HCEC 1CT (cell line): ENCODE results near the gene PSORS1C2.
"Not testable (repeated sequence)": the region's sequence is repeated elsewhere in the genome, so short reads cannot be mapped to it uniquely, and the experiment has no call there.

ENCODE experiments used
- DNase-seq: peaks from one replicate; pipeline ENCODE4 v3.0.0-alpha.2; 2017

Gene PSORS1C2

DNA sequence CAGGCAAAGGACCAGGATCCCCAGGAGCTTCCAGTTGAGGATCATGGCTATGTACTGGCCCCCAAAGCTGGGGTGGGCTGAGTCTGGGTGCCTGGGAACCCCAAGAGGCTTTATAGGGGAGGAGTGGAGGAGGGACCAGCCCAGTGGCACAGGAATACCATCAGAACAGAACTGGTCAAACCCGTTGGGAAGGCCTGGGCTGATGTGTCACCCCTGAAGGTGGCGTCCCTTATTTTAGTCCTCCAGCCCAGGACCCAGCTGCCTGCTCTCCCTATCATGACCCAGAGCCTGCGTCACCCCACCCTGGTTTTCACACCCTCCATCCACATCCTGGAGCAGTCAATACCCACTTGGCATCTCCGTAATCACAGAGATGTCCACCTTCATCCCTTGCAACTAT, at the start of gene PSORS1C2:
PSORS1C2 (minus strand) TSS at position 85 of the 400 bp plus-strand sequence; CDS start at position 45, 40 bp downstream.
- DNase-seq = no peak

DNA sequence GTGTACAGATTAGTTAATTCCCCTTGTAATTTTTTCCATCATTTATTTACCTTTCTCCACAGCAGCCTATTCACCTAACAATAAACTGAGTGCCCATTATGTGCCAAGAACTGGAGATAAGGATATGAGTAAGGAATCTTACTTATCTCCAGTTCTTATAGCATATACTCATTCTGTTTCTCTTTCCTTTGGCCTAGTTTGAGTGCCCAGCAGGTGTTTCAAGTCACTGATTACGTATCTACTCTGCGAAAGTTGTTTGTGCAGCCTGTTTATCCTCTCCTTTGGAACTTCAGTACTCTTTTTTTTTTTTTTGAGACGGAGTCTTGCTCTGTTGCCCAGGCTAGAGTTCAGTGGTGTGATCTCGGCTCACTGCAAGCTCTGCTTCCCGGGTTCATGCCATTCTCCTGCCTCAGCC, 48.9 kb upstream of the PSORS1C2 start:
- no peak for DNase-seq

DNA sequence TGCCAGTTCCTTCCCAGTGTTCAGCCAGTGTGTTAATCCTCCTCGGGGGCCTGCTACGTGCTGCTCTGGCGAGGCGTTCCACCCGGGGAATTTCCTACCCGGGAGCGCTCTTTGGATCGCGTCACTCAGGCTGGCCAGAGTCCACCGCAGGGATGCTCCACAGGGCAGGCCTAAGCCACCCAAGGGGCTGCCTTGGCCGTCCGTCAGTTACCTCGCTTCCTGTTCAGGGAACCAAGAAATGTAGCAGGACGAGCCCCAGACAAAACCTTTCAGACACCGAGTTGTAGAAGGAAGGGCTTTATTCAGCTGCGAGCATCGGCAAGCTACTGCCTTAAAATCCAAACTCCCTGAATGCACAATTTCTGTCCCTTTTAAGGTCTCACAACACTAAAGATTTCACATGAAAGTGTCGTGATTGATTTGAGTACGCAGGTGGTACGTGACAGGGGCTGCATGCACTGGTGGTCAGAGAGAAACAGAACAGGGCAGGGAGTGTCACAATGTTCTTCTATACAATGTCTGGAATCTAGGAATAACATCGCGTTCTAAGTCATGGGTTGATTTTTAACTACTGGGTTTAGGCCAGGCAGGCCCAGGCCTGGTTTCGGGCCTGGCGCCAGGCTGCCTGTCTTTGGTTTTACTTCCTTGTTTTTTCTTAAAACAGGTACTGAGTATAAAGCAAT, 47.3 kb upstream of the PSORS1C2 start:
- DNase-seq = no peak

DNA sequence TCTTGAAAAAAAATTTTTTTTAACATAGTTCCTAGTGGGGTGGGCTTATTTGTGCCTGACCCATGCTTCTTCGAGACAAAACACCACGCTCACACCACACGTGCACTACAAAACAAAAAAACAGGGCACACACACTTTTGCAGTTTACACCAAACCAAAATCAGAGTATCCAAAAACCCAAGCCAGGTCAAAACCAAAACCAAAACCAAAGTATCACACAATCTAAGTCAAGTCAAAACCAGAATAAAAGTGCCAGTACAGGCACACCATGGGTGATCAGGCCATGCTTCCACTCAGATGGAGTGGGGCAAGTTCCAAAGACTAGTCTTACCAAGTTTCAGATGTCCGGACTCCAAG, 46.8 kb upstream of the PSORS1C2 start:
- DNase-seq = not testable (repeated sequence)

DNA sequence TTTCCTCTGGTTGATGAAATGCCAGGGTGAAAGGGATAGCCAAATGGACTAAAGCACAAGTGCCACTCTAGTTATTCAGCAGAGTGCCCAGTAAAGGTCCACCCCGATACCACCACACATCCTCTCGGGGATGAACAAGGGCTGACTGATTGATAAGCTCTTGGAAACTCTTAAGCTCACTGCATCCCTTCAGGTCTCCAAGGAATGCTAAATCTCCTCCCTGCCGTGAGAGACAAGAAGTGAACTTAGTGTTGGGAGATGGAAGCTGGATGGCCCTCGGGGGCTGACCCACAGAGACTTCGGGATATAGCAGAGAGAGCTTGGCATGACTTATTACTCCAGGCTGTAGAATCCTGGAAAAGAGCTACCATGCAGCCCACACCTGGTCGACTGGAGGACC, 45.0 kb upstream of the PSORS1C2 start:
- DNase-seq = not testable (repeated sequence)

DNA sequence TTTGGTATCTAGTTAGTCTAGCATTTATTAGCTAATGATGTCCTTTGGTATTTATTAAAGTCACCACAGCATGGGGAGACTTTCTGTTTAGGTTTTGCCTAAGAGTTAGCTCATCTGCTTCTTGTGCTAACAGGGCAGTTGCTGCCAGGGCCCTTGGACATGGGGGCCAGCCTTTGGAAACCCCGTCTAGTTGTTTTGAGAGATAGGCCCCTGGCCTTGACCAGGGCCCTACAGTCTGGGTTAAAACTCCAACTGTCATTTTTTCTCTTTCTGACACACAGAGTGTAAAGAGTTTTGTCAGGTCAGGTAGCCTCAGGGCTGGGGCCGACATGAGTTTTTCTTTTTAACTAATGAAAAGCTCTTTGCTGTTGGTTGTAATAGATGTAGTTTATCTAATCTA, 44.4 kb upstream of the PSORS1C2 start:
- not testable (repeated sequence) for DNase-seq

DNA sequence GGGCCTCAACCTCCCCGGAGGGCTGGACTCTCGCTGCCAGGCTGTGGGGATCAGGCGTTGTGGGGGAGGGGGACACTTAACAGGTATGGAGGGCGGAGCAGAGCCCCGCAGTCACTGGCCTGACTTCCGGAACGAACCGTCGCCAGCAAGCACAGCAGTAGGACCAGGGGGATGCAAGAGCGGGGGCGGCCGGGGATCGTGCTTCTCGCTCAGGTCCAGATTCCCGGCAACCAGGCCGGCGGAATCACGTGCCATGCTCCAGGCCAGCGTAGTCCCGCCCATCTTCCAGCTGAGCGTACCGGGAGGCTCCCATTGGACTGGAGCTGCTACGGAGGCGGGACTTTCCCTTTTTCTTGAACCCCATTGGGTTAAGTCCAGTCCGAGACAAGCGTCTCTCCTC, 41.6 kb upstream of the PSORS1C2 start:
- peak; percentile 77 for DNase-seq

DNA sequence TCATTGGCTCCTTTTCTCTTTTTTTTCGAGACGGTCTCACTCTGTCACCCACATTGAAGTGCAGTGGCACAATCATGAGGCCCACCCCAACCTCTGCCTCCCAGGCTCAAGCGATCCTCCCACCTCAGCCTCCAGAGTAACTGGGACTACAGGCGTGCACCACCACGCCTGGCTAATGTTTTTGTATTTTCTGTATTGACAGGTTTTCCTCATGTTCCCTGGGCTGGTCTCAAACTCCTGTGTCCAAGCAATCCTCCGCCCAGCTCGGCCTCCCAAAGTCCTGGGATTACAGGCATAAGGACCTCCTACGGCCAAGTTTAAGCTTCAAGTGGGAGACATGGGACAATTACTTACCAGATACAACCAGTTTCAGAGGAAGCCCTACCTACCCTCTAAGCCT, 41.0 kb upstream of the PSORS1C2 start:
- no peak for DNase-seq

DNA sequence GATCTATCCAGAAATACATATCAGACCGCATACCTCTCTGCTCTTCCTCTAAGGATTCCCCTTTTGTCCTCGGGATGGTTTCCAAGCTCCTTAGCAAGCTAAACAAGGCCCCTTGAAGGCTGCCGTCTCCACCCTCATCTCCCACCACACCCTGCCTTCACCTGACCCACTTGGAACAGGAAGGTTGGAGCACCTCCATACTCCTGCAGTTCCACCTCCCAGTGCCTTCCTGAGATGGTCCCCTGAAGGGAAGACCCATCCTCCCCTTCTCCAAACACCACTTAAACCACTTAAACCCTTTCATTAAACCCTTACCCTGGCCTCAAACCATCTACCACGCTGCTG, 40.1 kb upstream of the PSORS1C2 start:
- no peak for DNase-seq

DNA sequence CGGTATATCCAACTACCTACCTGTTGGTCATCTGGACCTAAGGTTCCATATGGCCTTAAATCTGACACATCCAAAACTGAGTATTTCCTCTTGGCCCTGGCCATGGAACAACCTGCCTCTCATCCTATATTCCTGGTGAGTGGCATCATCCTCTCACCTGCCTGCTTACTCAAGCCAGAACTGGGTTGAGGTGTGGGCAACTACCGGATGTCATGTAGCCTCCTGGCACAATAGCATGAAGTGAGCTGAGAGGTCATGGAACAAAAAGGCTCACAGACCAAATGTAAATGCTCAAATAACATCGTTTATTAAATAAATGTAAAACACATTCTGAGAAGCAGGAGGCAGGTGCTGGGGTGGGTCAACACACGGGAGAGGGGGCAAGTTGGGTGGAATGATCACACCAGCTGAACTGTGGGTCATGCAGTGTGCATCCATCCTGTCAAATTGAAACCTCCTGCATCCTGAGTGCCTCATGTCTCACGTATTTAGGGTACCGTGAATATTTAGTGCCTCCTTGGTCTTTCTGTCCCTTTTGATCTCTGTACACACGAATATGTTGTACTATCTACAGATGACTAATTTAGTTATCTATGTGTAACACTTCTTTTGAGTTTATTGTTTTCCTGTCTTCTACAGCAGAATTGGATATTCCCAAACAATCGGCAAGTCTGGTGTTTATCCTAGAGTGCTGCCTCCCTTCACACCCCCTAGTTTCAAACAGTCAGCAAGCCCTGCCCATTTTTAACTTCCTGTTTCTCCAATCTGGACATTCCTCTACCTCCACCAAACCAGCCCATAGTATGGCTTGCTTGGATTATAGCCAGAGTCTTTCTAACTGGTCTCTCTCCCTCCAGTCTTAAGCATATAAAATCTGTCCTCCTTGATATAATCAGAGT, 39.5 kb upstream of the PSORS1C2 start:
- DNase-seq = peak; percentile 16

DNA sequence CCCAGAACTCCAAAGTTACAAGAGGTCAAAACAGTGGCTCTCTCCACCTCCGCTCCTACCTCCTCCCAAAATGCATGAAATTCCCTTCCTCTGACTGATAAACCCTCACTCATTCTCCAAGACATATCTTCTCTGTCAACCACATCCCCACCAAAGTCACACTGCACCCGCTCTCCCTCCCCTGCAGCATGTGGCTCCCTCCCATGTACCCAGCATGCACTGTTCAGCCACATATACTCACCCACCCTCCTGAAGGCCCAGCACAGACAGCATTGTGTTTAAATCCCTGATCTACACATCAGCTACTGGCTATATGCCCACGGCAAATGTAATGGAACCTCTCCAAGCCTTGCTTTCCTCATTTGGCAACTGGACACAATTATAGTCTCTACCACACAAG, 37.1 kb upstream of the PSORS1C2 start:
- peak; percentile 70 for DNase-seq

DNA sequence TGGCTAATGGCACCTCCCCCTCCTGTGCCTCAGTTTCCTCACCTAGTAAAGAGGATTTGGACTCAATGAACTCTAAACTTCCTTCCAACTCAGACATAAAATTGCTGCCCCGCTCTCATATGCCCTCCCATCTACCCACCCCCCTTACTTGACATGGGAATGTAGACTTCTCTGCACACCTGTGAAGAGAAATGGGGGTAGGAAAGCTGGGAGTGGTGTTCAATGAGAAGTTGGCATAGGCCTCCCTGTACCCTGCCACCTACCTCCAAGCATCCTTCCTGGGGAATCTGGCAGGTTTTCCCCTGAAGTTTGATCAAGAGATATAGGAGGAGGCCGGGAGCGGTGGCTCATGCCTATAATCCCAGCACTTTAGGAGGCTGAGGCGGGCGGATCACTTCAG, 35.5 kb upstream of the PSORS1C2 start:
- no peak for DNase-seq

DNA sequence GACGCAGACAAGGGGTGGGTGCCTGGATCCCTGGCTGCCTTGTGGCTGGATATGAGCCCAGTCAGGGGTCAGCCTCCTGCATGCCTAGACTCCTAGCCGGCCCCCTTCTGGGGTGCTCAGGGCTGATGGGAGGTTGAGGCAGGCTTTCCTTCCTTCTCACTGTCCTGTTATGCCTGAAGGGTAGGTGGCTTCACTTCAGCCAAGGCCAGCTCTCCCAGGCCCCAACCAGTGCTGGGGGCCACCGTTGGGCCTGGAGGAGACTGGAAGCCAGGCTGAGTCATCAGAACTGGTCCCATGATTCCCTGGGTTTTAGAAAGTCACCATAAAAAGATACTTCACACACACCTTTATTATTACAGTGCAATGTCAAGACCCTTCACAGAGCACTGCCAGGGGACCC, 34.5 kb upstream of the PSORS1C2 start:
- DNase-seq = no peak

DNA sequence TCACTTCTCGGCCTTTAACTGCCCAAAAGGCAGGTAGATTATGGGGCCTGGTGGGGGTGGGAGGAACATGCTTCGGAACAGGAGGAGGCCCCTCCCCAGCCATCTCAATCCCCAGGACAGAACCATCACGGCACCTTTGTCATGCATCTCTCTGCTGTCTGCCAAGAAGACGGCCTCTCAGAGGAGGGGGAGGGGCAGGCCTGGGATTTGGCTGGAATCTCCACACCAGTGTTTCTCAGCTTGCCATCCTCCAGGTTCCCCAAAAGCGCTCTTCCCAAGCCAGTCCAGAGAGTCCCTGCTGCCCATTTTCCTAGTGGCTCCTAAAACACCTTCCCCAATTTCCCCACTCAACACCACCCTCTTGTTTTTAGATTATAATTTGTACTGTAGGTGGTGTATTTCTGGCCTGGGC, 34.1 kb upstream of the PSORS1C2 start:
- DNase-seq = no peak

DNA sequence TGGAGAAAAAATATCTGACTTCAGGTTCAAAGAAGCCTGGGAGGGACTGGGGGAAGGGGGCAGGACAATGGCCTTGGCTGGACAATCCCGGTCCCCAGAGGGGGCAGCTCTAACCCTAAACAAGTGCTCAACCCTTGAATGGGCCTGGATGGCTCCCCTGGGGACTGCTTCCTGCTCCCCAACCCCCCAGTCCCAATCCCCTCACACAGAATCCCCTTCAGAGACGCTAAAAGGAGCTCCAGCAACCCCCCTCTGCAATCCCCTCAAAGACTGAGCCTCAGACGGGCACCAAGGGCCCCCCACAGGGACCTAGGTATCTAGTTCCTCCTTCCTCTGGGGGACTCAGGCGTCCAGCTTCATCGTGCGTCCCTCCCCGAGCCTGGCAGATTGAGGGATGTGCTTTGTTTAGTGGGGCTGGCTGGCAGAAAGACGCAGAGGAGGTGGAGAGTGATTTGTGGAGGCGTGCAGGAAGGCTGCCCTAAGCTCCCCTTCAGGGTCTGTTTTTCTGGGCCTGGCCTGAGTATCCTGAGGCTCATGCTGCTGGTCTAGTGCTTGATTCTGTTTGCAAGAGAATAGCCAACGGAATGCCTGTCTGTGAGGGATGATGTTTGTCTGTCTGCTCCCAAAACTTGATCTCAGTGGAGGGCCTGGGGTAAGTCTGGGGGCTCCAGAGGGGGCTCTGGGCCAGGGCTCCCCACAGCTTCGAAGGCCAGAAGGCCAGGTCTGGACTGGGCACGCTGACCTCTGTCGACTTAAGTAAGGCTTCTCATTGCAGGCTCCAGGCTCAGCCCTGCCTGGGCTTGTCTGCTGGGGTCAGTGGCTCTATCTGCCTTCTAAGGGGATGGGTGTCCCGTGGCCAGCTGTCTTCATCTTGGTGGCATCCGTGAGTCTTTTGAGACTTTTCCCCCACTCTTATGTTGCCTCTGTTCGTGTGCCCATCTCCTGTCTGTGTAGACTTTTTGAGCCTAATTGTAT, 33.4 kb upstream of the PSORS1C2 start:
- DNase-seq = no peak

DNA sequence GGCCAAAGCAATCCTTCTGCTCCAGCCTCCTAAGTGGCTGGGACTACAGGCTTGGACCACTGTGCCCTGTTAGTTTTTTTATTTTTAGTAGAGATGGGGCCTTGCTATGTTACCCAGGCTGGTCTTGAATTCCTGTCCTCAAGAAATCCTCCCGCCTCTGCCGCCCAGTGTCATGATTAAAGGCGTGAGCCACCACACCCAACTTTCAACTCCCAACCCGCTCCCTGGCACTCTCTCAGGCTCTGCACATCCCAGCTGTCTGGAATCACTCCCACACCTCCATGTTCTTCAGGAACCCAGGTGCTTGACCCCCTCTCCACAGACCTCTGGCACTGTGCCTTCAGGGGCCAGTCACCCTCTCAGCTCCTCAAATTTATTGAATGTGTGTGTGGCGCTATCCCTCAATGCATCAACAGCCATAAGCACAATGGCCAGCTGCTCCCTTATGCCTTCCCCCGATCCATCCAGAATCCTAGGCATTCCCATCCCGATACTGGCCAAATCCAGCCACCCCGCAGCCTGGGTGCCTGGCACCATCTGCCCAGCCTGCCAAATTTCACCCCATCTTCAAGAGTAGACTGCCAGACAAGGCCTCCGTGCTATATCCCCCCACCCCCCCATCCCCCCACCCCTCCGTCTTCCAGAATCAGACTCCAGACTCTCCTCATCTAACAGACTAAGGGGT, 32.3 kb upstream of the PSORS1C2 start:
- no peak for DNase-seq

DNA sequence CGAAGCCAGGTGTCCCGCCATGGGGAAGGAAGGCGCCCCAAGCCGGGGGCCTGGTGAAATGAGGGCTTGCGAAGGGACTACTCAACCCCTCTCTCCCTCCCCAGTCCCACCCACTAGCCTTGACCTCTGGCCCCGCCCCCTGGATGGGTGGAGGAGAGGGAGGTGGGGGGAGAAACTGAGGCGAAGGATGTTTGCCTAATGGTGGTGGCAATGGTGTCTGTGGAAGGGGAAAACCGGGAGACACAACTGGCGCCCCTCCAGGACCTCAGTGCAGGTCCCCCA, 31.7 kb upstream of the PSORS1C2 start, which contains the start of gene POU5F1:
POU5F1 (minus strand) TSS at position 83 of the 282 bp plus-strand sequence; CDS start at position 21, 62 bp downstream.
- DNase-seq = no peak

DNA sequence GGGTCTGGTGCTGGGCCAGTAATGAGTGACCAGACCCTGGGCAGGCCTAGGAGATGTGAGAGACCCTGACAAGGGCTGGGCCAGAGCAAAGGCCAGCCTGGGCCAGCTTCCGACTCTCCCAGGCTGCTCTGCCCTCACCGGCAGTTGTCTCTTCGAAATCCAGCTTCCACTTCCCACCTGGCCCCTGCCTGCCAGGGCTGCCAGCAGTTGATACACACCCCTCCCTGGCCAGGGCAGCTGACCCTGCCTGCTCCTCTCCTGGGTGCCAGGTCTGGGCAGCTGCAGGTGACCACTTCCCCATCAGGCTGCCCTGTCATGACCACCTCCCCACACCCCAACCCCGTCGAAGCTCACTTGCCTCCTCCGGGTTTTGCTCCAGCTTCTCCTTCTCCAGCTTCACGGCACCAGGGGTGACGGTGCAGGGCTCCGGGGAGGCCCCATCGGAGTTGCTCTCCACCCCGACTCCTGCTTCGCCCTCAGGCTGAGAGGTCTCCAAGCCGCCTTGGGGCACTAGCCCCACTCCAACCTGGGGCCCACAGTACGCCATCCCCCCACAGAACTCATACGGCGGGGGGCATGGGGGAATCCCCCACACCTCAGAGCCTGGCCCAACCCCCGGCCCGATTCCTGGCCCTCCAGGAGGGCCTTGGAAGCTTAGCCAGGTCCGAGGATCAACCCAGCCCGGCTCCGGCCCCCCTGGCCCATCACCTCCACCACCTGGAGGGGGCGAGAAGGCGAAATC, 31.2 kb upstream of the PSORS1C2 start:
- not testable (repeated sequence) for DNase-seq

DNA sequence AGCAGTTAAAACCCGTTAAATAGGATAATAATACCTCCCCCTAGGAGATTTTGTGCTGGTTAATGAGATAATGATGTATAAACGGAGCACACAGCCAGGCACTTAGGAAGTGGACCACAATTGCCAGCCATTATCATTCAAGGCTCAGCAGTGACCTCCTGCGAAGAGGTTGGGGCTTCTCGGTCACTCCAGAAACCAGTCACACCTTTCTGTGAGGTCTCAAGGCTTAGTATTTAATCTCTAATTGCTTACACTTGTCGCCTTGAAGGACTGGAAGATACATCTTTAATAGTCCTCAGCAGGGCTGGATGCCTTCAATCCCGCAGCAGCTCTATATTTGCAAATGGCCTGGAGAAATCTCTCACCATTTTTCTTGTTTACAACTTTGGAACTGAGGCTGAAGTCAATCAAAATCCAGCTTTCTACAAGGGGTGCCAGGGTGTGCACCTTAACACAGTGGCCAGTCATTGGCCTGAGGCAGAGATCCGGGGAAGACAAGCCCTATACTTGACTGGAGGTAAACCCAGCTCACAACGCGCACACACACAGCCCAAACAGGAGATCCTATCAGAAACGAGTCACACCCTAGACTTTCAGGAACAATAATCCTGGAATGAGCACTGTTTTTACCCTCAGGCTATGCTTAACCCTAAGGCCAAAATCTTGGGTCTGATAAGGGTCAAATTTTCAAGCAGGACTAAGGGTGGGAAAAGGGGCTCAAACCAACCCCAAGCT, 30.4 kb upstream of the PSORS1C2 start:
- no peak for DNase-seq

DNA sequence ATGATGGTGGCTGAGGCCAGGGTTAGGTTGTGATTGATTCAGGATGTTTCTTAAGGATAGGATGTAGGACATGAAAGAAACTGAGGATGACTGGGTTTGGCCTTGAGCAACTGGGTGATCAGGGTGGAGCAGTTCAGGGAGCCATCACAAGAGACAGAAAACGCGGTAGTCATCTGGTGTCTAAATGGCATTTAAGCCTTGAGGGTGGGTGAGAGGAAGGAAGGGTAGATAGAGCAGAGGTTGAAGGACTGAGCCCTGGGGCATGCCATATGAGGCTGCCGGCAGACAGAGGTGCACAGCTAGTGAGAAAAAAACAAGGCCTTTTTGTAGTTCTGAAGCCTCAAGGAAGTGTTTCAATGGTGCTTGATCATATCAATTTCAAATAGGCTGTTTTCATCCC, 29.7 kb upstream of the PSORS1C2 start:
- DNase-seq = no peak

DNA sequence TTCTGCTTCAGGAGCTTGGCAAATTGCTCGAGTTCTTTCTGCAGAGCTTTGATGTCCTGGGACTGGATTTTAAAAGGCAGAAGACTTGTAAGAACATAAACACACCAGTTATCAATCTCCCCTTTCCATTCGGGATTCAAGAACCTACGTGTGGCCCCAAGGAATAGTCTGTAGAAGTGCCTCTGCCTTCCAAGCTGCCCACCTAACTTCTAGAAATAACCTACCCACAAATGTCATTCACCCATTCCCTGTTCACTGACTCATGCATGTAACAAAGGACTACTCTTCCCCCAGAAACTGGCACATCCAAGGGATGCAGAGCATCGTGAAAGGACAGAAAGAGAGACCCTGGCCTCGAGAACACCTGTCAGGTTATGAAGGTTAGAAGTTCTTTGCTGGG, 27.1 kb upstream of the PSORS1C2 start:
- no peak for DNase-seq
